WERI-Rb-1 (cell line): ENCODE results near the gene CDH23.

ENCODE experiments used
- DNase-seq: peaks from one replicate; pipeline ENCODE4 v3.0.0-alpha.2; 2020
- H3K27ac ChIP-seq: fragments of 250-450 bp; sonication (Bioruptor Pico); 2 replicates; pipeline ENCODE4 v1.5.1; 2020; ENCODE audit warnings: mild to moderate bottlenecking, moderate library complexity
- H3K27me3 ChIP-seq: fragments of 250-450 bp; sonication (Bioruptor Pico); 2 replicates; pipeline ENCODE4 v1.5.1; 2021; ENCODE audit warnings: mild to moderate bottlenecking, low read depth, moderate library complexity; ENCODE audit not compliant: insufficient read depth, severe bottlenecking
- H3K36me3 ChIP-seq: fragments of 250-450 bp; sonication (Bioruptor Pico); 2 replicates; pipeline ENCODE4 v1.5.1; 2020; ENCODE audit warnings: mild to moderate bottlenecking, moderate library complexity
- H3K4me3 ChIP-seq: 2 replicates; pipeline ENCODE4 v1.5.1; 2011; ENCODE audit warnings: low read depth, mild to moderate bottlenecking, control low read depth, low read length
- H3K9me3 ChIP-seq: fragments of 250-450 bp; sonication (Bioruptor Pico); 2 replicates; pipeline ENCODE4 v1.5.1; 2021; ENCODE audit warnings: mild to moderate bottlenecking, moderate library complexity; ENCODE audit not compliant: severe bottlenecking
- CTCF ChIP-seq: IDR thresholded peaks from 2 replicates; pipeline ENCODE4 v1.5.1; 2011; ENCODE audit warnings: low read depth, mild to moderate bottlenecking, control low read depth, inconsistent platforms, low read length

Gene CDH23

GRCh38 chr10:71825217-71825616 lies 428.5 kb downstream of the CDH23 start:
- Histone ChIP-seq H3K4me3 (no peak overlapping the region), H3K27ac (no peak overlapping the region), H3K9me3 (no peaks in the 10 kb centered on the region), H3K27me3 (no peaks in the 10 kb centered on the region), H3K36me3 (peaks cover 82% of the 10 kb centered on the region)
- no peak for DNase-seq
- peak; percentile 50 for TF ChIP-seq CTCF

GRCh38 chr10:71827852-71828251 lies 431.1 kb downstream of the CDH23 start:
- no peak for DNase-seq
- no peak overlapping the region for H3K4me3 ChIP-seq
- no peaks in the 10 kb centered on the region for H3K9me3 ChIP-seq
- no peak for TF ChIP-seq CTCF
- H3K27me3 ChIP-seq = no peaks in the 10 kb centered on the region
- H3K36me3 ChIP-seq = peaks cover 90% of the 10 kb centered on the region
- H3K27ac ChIP-seq = no peak overlapping the region

GRCh38 chr10:71828702-71829101 lies 432.0 kb downstream of the CDH23 start:
- Histone ChIP-seq H3K27ac (no peak overlapping the region), H3K27me3 (no peaks in the 10 kb centered on the region), H3K4me3 (no peak overlapping the region), H3K36me3 (peaks cover 91% of the 10 kb centered on the region), H3K9me3 (no peaks in the 10 kb centered on the region)
- no peak for TF ChIP-seq CTCF
- DNase-seq = no peak

GRCh38 chr10:71829171-71829570 lies 432.5 kb downstream of the CDH23 start:
- H3K27me3 ChIP-seq = no peaks in the 10 kb centered on the region
- H3K36me3 ChIP-seq = peaks cover 92% of the 10 kb centered on the region
- no peak for TF ChIP-seq CTCF
- H3K27ac ChIP-seq = no peak overlapping the region
- no peak overlapping the region for H3K4me3 ChIP-seq
- H3K9me3 ChIP-seq = no peaks in the 10 kb centered on the region
- no peak for DNase-seq

- Histone ChIP-seq H3K36me3 (peaks cover 84% of the 10 kb centered on the region), H3K4me3 (no peak overlapping the region), H3K27ac (no peak overlapping the region), H3K27me3 (no peaks in the 10 kb centered on the region), H3K9me3 (no peaks in the 10 kb centered on the region)
- no peak for TF ChIP-seq CTCF
- no peak for DNase-seq
Measured at GRCh38 chr10:71829896-71830295, 433.2 kb downstream of the CDH23 start.

- DNase-seq = no peak
- TF ChIP-seq CTCF = no peak
- no peaks in the 10 kb centered on the region for H3K27me3 ChIP-seq
- no peak overlapping the region for H3K4me3 ChIP-seq
- peaks cover 76% of the 10 kb centered on the region for H3K36me3 ChIP-seq
- H3K9me3 ChIP-seq = no peaks in the 10 kb centered on the region
- no peak overlapping the region for H3K27ac ChIP-seq
Measured at GRCh38 chr10:71830726-71831125, 434.0 kb downstream of the CDH23 start.
